G401.6 (cell line): Measurements from ENCODE around the gene KRT16.
"Not testable (repeated sequence)": the region's sequence is repeated elsewhere in the genome, so short reads cannot be mapped to it uniquely, and the experiment has no call there.

Experiments
- FAIRE-seq: peaks from 2 replicates; lab custom pipeline; 2012; peaks lifted over from hg19 to GRCh38; lab: Jason Lieb, UNC

Gene KRT16

GRCh38 chr17:41627316-41628072, 14.9 kb upstream of the KRT16 start:
- FAIRE-seq, result no peak

GRCh38 chr17:41626914-41627295, 14.3 kb upstream of the KRT16 start:
- FAIRE-seq, result not testable (repeated sequence)

DNA sequence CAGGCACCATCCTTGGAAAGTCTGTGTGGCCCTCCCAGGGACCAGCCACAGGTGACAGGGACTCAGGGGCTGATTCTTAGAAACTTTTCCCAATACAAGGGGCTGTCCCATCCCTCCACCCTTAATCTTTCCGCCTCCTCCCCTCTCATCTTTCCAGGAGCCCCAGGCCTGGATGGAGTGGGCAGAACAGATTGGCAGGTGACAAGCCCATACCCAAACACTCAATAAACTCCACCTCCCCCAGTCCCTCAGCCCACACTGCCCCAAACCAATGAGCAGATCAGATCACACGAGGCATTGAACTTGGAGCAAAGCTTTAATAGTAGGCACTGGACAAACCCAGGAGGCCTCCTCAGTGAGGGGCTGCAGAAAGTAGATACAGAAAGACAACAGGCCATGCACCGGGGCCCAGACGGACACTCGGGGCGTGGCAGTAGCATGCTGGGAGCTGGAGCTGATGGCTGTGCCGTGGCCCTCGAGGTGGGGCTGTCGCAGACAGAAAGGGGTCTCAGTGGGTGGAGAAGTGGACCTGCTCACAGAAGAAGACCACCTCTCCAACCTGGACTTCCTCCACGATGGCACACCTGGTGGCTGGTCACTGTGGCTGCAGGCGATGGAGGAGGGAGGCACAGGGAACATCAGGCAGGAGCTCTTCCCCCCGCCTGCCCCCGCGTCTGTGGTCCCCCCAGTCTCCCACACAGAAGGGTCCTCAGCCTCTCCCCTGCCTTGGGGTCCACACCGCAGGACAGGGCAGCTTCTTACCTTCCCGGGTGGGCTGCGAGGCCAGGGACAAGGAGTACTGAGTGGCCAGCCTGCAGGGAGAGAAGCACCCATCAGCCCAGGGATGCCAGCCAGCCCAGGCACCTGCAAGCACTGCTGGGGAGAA, 13.7 kb upstream of the KRT16 start:
- FAIRE-seq, result not testable (repeated sequence)

DNA sequence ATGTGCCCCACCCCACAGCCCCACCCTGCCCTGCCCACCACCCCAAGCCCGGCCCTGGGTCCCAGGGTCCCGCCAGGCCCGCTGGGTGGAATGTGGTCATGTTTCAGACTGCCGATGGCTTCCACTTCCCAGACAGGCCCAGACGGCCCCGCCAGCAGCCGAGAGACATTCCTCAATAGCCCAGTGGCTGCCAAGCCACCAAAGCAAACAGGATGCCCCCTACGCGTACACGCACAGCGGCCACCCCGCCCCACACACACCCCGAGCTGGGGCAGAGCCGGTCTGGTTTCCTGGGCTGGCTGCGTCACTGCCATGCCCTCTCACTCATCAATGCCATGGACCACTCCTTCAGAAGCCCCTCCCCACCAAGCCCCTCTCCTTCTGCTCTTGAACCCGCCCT, 13.0 kb upstream of the KRT16 start:
- no peak for FAIRE-seq

DNA sequence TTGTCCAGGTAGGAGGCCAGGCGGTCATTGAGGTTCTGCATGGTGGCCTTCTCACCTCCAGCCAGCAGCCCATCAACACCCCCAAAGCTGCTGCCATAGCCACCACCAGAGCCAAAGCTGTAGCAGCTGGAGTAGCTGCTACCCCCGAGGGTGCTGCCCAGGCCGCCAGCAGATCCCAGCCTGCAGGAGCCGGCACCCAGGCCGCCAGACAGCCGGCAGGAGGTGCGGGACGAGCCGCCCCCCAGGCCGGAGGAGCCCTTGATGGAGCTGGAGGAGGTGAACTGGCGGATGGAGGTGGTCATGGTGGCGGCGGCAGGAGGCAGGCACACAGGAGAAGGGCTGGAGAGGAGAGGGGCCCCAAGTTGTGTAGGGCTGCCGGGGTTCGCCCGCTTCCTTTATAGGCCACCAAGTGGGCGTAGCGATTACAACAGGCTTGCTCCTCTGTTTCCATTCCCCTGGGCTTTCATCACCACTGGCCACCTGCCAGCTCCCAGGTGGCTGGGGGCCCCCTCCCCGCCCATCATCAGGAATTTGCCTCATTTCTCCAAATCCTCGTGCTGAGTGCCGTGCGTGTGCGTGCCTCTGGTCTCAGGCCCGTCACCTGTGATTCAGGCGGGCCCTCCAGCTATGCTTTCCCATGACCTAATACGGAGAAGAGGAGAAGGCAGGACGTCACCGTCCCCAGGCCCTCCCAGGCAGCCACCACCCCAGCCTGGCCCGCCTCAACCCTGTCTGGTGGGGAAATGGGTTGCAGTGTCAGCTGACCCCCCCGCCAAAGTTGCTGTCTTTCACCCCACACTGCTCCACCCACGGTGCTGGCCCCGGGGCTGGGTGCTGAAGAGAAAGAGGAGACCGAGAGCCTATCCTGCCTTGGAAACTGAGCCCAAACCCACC, 11.9 kb upstream of the KRT16 start, which contains the start of gene KRT17:
Gene KRT17 (minus strand): TSS at position 368 of the 894 bp plus-strand sequence. CDS start 66 bp downstream, at position 302.
- FAIRE-seq, result no peak

DNA sequence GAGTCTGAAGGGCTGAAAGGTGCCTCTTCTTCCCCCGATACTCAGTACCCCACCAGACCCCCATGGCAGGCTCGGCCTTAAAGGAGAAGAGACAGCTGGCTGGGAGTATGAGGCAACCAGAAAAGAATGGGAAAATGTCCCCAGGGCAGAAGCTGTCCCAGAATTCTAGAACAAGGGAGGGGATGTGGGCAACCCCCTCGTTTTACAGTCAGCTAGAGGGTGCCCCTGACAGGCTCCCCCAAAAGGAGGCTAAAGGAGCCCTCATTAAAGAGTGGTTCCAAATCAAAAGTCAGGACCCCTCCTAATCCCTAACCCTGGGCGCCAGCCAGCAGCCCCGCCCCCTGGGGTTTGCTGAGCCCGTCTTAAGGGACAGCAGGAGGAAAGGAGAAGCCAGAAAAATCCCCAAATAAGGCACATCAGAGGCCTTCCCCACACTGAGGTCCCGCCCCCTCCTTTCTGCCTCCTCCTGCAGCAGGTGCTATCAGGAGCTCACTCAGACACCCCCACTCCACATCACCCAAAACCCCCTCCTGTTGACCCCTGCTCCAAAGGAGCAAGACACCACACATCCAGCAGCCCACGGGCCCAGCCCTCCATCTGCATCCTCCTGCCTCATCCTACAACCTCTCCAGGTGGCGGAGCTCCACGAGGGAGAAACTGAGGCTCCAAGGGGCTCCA, 10.8 kb upstream of the KRT16 start:
- FAIRE-seq, result not testable (repeated sequence)

- FAIRE-seq, result not testable (repeated sequence)
These were observed 10.0 kb upstream of the KRT16 start for GRCh38 chr17:41622340-41623183.

DNA sequence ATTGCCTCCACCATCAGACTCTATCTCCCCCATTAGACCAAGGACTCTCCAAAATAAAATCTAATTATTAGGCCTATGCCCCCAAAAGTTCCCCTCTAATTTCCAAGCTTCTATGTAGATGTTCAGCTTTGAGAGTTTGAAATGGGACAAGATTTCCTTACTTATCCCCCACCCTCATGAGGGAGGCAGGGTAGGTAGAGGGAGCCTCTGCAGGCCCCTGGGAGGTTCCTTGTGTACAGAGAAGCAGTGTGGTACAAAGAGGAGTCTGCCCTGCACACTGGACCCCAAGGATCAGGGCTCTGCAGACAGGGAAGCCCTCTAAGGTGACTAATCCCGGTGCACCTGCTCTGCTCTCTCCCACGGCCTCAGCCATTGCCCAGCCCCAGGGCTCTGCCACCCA, 9.3 kb upstream of the KRT16 start:
- no peak for FAIRE-seq

- not testable (repeated sequence) for FAIRE-seq
These were observed 8.9 kb upstream of the KRT16 start for GRCh38 chr17:41621435-41621817.

GRCh38 chr17:41620583-41621434, 8.2 kb upstream of the KRT16 start:
- no peak for FAIRE-seq

- not testable (repeated sequence) for FAIRE-seq
These were observed 7.5 kb upstream of the KRT16 start for GRCh38 chr17:41619927-41620582.

- FAIRE-seq, result no peak
These were observed 6.7 kb upstream of the KRT16 start for GRCh38 chr17:41619036-41619926.

GRCh38 chr17:41618341-41619035, 5.9 kb upstream of the KRT16 start:
- no peak for FAIRE-seq

- no peak for FAIRE-seq
These were observed 5.1 kb upstream of the KRT16 start for GRCh38 chr17:41617698-41618097.

GRCh38 chr17:41617136-41617535, 4.6 kb upstream of the KRT16 start:
- no peak for FAIRE-seq

- FAIRE-seq, result not testable (repeated sequence)
These were observed 3.9 kb upstream of the KRT16 start for GRCh38 chr17:41616486-41616885.

DNA sequence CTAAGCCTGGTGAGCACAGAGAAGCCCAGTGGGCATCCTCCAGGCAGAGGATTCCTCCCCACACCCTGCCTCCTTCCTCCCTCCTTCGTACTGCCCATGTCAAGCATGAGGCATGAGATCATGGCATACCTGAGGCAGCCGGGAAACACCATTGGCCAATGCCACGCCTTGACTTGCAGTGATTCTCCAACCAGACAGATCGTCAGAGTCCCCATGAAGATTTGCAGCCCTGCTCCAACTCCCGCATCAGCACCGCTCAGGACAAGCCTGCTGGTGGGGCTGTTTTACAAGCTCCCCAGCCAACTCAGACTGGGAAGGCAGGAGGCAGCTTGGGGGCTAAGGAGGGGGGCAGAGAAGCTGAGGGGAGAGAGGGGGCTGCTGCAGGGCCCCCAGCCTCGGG, 2.9 kb upstream of the KRT16 start:
- FAIRE-seq, result no peak

DNA sequence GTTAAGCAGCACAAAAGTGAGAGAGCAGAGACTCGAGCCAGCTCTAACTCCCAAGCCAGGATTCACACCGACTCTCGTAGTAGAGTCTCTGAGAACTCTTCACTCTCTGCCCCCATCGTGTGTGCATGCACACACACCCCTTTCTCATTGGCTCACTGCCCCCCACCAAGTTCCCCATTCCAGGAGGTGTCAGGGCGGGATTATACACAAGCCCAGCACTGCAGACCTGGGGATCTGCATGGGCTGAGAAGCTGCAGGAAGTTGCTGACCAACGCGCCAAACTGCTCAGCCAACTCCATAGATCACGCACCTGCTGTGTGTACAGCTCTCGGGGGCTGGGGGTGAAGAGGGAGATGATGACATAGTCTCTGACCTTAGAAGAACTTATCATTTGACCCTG, 2.2 kb upstream of the KRT16 start:
- not testable (repeated sequence) for FAIRE-seq
